ENCODE results near the gene UAP1L1. TPM values are rescaled to one million over a fixed set of nuclear protein-coding genes. Genes with fewer than 3 reads are reported as not detected.
A peak's percentile ranks its signal among the peaks of the same experiment; 100 is the strongest.

UAP1L1 gene
- total RNA-seq, 2 experiments from 2014 or later: 6.5 to 6.8 TPM

DNA sequence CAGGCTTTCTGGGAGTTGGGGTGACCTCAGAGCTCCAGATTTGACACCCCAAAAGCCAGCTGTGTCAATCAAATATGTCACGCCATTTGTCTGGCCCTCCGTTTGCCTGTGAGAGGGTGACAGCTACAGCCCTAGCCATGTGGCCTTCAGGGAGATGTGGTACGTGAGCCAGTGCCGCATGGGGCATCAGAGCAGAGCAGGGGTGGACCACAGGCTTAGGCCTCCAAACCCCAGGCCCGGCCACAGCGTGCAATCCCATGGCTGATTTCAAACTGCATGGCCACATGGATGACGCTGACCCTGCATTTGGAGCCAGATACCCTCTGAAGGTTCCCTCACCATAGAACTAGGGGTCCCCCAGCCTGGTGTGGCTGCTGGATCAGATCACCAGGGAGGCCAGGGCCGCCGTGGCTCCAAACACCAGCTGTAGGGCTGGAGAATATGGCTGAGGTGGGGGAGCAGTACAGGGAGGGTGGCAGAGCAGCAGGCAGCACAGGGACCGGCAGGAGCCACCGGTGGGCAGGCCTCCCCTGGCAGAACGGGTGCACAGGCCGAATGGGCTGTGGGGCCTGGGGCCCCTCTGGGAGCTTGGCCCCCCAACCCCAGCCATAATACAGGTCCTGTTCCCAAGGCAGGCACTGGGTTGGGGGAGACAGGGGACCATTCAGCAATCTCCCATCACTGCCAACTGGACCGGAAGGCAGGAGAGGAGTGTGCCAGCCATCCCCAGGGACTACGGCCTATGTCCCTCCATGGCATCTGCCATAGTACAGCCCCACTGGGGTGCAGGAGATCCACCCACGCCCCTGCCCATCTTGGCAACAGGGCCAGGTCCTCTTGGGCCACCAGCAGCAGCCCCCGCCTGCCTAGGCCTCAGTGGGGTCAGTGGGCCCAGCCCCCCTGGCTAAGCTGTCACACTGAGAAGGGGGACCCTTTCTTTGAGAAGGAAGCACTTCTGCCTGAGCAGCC is 8.5 kb upstream of the UAP1L1 start:
- ChIA-PET CTCF (interaction anchor here (1.3 to 3.6 kb wide), 6 partner anchors 9 to 159 kb away, joined by 4 to 38 read pairs (median 13); partner anchors contain the start of genes ABCA2, NPDC1 and RNF224), POLR2A (interaction anchor here (0.9 to 5.2 kb wide), 5 partner anchors 9 to 172 kb away, joined by 3 to 62 read pairs (median 10); partner anchors contain the start of genes MAN1B1 and TUBB4B)
- ATAC-seq (ENCODE audit: poor library complexity) (no peak), DNase-seq (no peak)
- Mint-ChIP-seq H3K4me3 (peak overlapping the region; percentile 54), H3K9me3 (no peaks in the 10 kb centered on the region), H3K4me1 (ENCODE audit: low read depth) (peaks cover 16% of the 10 kb centered on the region), H3K36me3 (ENCODE audit: low read depth) (no peaks in the 10 kb centered on the region), H3K27me3 (peaks cover 4% of the 10 kb centered on the region), H3K27ac (no peak overlapping the region)
- no peaks in the 10 kb centered on the region for H3K36me3 ChIP-seq (ENCODE audit: insufficient read depth, low read length)
- H3K27me3 ChIP-seq (ENCODE audit: control insufficient read depth in 1 of 2, insufficient read depth in 2 of 2, low read length in 2 of 2): peaks cover 0 to 8% of the 10 kb centered on the region in 2 experiments
- no peak overlapping the region for H3K4me3 ChIP-seq (ENCODE audit: low read length)
- intact Hi-C loops (cut with DNase I, micrococcal nuclease): loop anchor here in 1 of 2 experiments (10.0 kb wide), 1 partner anchor 284 kb away; no protein-coding TSS in a partner anchor
- TF ChIP-seq, protein P1, sequence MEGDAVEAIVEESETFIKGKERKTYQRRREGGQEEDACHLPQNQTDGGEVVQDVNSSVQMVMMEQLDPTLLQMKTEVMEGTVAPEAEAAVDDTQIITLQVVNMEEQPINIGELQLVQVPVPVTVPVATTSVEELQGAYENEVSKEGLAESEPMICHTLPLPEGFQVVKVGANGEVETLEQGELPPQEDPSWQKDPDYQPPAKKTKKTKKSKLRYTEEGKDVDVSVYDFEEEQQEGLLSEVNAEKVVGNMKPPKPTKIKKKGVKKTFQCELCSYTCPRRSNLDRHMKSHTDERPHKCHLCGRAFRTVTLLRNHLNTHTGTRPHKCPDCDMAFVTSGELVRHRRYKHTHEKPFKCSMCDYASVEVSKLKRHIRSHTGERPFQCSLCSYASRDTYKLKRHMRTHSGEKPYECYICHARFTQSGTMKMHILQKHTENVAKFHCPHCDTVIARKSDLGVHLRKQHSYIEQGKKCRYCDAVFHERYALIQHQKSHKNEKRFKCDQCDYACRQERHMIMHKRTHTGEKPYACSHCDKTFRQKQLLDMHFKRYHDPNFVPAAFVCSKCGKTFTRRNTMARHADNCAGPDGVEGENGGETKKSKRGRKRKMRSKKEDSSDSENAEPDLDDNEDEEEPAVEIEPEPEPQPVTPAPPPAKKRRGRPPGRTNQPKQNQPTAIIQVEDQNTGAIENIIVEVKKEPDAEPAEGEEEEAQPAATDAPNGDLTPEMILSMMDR (IDR thresholded peaks at IDR 0.05): no peak
- no peak overlapping the region for H3K27ac ChIP-seq (ENCODE audit: low read depth in 1 of 2, low read length in 2 of 2)
- peaks cover 35% of the 10 kb centered on the region for H3K4me1 ChIP-seq (ENCODE audit: insufficient read depth, low read length)
- H3K9me3 ChIP-seq (ENCODE audit: control insufficient read depth in 1 of 2, insufficient read depth in 1 of 2, low read length in 2 of 2): no peaks in the 10 kb centered on the region

DNA sequence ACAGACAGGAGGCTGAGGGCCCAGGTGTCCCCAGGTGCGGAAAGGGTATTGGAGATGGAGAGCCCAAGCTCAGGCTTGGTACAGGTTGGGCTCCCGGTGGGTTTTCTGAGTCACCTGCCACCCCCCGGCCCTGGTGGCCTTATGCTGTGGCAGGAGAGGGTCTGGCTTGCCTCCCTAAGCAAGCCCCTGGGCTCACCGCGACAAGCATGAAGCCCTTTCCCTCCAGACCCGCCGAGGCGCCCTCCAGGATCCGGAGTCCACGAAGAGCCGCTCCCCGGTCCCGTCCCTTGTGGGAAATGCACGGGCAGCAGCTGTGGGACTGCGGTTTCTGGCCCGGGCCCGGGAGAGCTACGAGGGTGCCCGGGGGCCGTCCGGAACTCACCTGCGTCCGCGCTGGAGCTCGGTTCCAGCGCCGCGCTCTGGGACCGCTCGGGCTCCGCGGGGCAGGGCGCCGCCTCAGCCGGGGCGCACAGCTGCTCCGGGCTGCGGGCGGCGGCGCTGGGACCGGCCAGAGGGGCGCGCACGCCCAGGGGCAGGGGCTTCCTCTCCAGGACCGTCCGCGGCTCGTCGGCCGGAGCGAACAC is 7.7 kb upstream of the UAP1L1 start:
- Mint-ChIP-seq H3K4me3 (peak overlapping the region; percentile 30), H3K9me3 (no peaks in the 10 kb centered on the region), H3K36me3 (ENCODE audit: low read depth) (no peaks in the 10 kb centered on the region), H3K27ac (no peak overlapping the region), H3K4me1 (ENCODE audit: low read depth) (peaks cover 16% of the 10 kb centered on the region), H3K27me3 (peaks cover 4% of the 10 kb centered on the region)
- Histone ChIP-seq H3K36me3 (ENCODE audit: insufficient read depth, low read length) (no peaks in the 10 kb centered on the region), H3K9me3 (ENCODE audit: control insufficient read depth in 1 of 2, insufficient read depth in 1 of 2, low read length in 2 of 2) (no peaks in the 10 kb centered on the region), H3K4me3 (ENCODE audit: low read length) (no peak overlapping the region), H3K27ac (ENCODE audit: low read depth in 1 of 2, low read length in 2 of 2) (no peak overlapping the region), H3K4me1 (ENCODE audit: insufficient read depth, low read length) (peaks cover 28% of the 10 kb centered on the region), H3K27me3 (ENCODE audit: control insufficient read depth in 1 of 2, insufficient read depth in 2 of 2, low read length in 2 of 2) (peaks cover 0 to 8% of the 10 kb centered on the region in 2 experiments)
- POLR2A ChIA-PET: interaction anchor here (0.8 to 5.2 kb wide), 8 partner anchors 17 to 342 kb away, joined by 3 to 62 read pairs (median 4); partner anchors contain the start of genes MAN1B1 and TUBB4B
- no peak for ATAC-seq (ENCODE audit: poor library complexity)
- TF ChIP-seq, protein P1 (IDR thresholded peaks at IDR 0.05): no peak
- DNase-seq: peak in 1 of 14 experiments; percentile 34
- intact Hi-C loops (cut with DNase I, micrococcal nuclease): loop anchor here in 1 of 2 experiments (2.0 to 10.0 kb wide), 2 partner anchors 17 to 285 kb away; partner anchors contain the start of gene MAN1B1
- CTCF ChIA-PET: interaction anchor here (0.7 to 2.8 kb wide), 5 partner anchors 23 to 167 kb away, joined by 3 to 15 read pairs (median 4); partner anchors contain the start of gene NPDC1

All from CD4-positive, alpha-beta T cell (primary cell).